Testis (tissue), 2 donors: ENCODE data around the gene EYS.

Source experiments
- CTCF ChIP-seq, 3 experiments: fragments of 450-650 bp in 2 of 3; fragments of 200-600 bp in 1 of 3; sonication (generic) in 1 of 3; IDR thresholded peaks; one replicate each; pipeline ENCODE4 v1.5.1; 2016 to 2019; ENCODE audit warnings: antibody characterized with exemption in 3 of 3, mild to moderate bottlenecking in 2 of 3, moderate library complexity in 1 of 3
- POLR2A ChIP-seq: fragments of 450-650 bp; IDR thresholded peaks from one replicate; pipeline ENCODE4 v1.6.1; 2017; ENCODE audit warnings: antibody characterized with exemption, mild to moderate bottlenecking, moderate library complexity

GRCh38 chr6:64602993-64603392, 1104.0 kb downstream of the EYS start:
- TF ChIP-seq CTCF (IDR thresholded peaks at IDR 0.05) (no peak), POLR2A (no peak)
